Measurements from ENCODE around the gene IMP3. TPM values are rescaled to one million over a fixed set of nuclear protein-coding genes. Genes with fewer than 3 reads are reported as not detected.

The IMP3 gene
- total and polyA plus RNA-seq, 9 of the 15 experiments (the other 6 are each of a cell fraction or from before 2014, with no cell fraction given) = 14.5 to 160 (median 74.4) TPM

DNA sequence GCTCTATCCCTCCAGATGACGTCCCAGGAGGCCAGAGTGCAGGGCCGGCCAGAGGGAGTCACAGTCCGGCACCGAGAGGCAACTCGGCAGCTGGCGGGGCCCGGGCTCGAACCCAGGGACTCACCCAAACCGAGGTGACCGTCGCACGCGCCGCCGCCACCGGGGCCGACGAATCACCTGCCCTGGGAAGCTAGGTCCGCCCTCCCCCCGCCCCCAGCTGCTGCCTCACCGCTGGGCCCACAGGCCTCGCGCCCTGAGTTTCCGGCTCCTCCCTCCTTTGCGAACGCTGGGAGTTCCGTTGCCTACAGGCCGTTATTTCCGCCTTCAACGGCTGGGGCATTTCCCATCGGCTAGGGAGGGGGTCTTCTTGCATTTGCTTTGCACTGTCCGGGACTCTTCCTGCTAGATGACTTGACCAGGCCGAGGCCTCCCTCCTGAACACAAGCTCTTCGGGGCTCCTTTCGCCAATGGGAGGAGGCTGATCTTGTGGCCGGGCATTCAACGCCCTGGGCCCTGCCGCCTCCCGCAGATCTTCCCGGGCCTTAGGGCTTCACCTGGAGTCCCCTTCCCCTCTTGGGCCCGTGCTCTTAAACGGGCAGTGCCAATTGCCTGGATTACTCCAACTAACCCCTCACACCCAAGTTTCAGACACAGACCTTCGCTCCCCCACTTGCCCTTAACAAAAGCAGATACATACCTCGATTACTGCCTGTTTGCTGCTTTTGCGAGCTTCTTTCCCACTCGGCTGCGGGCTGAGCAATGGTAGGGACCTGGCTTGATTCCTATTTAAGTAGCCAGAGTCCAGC, 14.3 kb downstream of the IMP3 start, which contains the start of gene SNUPN (continued):
- TF ChIP-seq, protein P1, sequence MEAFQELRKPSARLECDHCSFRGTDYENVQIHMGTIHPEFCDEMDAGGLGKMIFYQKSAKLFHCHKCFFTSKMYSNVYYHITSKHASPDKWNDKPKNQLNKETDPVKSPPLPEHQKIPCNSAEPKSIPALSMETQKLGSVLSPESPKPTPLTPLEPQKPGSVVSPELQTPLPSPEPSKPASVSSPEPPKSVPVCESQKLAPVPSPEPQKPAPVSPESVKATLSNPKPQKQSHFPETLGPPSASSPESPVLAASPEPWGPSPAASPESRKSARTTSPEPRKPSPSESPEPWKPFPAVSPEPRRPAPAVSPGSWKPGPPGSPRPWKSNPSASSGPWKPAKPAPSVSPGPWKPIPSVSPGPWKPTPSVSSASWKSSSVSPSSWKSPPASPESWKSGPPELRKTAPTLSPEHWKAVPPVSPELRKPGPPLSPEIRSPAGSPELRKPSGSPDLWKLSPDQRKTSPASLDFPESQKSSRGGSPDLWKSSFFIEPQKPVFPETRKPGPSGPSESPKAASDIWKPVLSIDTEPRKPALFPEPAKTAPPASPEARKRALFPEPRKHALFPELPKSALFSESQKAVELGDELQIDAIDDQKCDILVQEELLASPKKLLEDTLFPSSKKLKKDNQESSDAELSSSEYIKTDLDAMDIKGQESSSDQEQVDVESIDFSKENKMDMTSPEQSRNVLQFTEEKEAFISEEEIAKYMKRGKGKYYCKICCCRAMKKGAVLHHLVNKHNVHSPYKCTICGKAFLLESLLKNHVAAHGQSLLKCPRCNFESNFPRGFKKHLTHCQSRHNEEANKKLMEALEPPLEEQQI (IDR thresholded peaks at IDR 0.05) = no peak
- no peak for TF ChIP-seq EZH2 (IDR thresholded peaks at IDR 0.05; ENCODE audit: borderline replicate concordance, low read depth, low read length)
- TF ChIP-seq, protein P2, sequence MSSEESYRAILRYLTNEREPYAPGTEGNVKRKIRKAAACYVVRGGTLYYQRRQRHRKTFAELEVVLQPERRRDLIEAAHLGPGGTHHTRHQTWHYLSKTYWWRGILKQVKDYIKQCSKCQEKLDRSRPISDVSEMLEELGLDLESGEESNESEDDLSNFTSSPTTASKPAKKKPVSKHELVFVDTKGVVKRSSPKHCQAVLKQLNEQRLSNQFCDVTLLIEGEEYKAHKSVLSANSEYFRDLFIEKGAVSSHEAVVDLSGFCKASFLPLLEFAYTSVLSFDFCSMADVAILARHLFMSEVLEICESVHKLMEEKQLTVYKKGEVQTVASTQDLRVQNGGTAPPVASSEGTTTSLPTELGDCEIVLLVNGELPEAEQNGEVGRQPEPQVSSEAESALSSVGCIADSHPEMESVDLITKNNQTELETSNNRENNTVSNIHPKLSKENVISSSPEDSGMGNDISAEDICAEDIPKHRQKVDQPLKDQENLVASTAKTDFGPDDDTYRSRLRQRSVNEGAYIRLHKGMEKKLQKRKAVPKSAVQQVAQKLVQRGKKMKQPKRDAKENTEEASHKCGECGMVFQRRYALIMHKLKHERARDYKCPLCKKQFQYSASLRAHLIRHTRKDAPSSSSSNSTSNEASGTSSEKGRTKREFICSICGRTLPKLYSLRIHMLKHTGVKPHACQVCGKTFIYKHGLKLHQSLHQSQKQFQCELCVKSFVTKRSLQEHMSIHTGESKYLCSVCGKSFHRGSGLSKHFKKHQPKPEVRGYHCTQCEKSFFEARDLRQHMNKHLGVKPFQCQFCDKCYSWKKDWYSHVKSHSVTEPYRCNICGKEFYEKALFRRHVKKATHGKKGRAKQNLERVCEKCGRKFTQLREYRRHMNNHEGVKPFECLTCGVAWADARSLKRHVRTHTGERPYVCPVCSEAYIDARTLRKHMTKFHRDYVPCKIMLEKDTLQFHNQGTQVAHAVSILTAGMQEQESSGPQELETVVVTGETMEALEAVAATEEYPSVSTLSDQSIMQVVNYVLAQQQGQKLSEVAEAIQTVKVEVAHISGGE (CRISPR knock-in tag; IDR thresholded peaks at IDR 0.05) = peak in 1 of 3 experiments; percentile 78; a peak in 2 of 6 replicates
- TF ChIP-seq, protein P3, sequence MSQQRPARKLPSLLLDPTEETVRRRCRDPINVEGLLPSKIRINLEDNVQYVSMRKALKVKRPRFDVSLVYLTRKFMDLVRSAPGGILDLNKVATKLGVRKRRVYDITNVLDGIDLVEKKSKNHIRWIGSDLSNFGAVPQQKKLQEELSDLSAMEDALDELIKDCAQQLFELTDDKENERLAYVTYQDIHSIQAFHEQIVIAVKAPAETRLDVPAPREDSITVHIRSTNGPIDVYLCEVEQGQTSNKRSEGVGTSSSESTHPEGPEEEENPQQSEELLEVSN (IDR thresholded peaks at IDR 0.05; ENCODE audit: borderline replicate concordance in 1 of 2, extremely low read depth in 1 of 2, insufficient read depth in 1 of 2, insufficient read length in 1 of 2, low read depth in 1 of 2, low read length in 1 of 2, poor library complexity in 1 of 2, severe bottlenecking in 1 of 2) = peak; percentile 13 to 49
- peak; percentile 74 for TF ChIP-seq NCOA1 (IDR thresholded peaks at IDR 0.05; ENCODE audit: low read depth)
- TF ChIP-seq SREBF1 (IDR thresholded peaks at IDR 0.05; ENCODE audit: borderline replicate concordance, low read depth, low read length) = no peak
- no peak for TF ChIP-seq ZNF121 (CRISPR knock-in tag; conservative IDR thresholded peaks at IDR 0.05)
- TF ChIP-seq, protein P4, sequence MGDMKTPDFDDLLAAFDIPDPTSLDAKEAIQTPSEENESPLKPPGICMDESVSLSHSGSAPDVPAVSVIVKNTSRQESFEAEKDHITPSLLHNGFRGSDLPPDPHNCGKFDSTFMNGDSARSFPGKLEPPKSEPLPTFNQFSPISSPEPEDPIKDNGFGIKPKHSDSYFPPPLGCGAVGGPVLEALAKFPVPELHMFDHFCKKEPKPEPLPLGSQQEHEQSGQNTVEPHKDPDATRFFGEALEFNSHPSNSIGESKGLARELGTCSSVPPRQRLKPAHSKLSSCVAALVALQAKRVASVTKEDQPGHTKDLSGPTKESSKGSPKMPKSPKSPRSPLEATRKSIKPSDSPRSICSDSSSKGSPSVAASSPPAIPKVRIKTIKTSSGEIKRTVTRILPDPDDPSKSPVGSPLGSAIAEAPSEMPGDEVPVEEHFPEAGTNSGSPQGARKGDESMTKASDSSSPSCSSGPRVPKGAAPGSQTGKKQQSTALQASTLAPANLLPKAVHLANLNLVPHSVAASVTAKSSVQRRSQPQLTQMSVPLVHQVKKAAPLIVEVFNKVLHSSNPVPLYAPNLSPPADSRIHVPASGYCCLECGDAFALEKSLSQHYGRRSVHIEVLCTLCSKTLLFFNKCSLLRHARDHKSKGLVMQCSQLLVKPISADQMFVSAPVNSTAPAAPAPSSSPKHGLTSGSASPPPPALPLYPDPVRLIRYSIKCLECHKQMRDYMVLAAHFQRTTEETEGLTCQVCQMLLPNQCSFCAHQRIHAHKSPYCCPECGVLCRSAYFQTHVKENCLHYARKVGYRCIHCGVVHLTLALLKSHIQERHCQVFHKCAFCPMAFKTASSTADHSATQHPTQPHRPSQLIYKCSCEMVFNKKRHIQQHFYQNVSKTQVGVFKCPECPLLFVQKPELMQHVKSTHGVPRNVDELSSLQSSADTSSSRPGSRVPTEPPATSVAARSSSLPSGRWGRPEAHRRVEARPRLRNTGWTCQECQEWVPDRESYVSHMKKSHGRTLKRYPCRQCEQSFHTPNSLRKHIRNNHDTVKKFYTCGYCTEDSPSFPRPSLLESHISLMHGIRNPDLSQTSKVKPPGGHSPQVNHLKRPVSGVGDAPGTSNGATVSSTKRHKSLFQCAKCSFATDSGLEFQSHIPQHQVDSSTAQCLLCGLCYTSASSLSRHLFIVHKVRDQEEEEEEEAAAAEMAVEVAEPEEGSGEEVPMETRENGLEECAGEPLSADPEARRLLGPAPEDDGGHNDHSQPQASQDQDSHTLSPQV (IDR thresholded peaks at IDR 0.05) = peak; percentile 59
- TF ChIP-seq GABPB2 (CRISPR knock-in tag; conservative IDR thresholded peaks at IDR 0.05) = no peak
- no peak for TF ChIP-seq ZNF282 (CRISPR knock-in tag; IDR thresholded peaks at IDR 0.05)
- TF ChIP-seq EP400 (IDR thresholded peaks at IDR 0.05) = peak; percentile 86
- peak; percentile 87 for TF ChIP-seq RNF2 (IDR thresholded peaks at IDR 0.05)
- no peak for TF ChIP-seq ZNF77 (CRISPR knock-in tag; IDR thresholded peaks at IDR 0.05)
- no peak for TF ChIP-seq BRCA1 (IDR thresholded peaks at IDR 0.05)
- no peak for TF ChIP-seq BRCA1 (CRISPR knock-in tag; IDR thresholded peaks at IDR 0.05)
- TF ChIP-seq ZNF444 (CRISPR knock-in tag; IDR thresholded peaks at IDR 0.05) = no peak
